Testis (tissue), 2 donors: ENCODE measurements around the gene NPHP4.

ENCODE experiments used
- POLR2A ChIP-seq: fragments of 450-650 bp; IDR thresholded peaks from one replicate; pipeline ENCODE4 v1.6.1; 2017; ENCODE audit warnings: antibody characterized with exemption, mild to moderate bottlenecking, moderate library complexity
- TF ChIP-seq, protein P1 (sequence below), 3 experiments: fragments of 450-650 bp in 2 of 3; fragments of 200-600 bp in 1 of 3; sonication (generic) in 1 of 3; IDR thresholded peaks; one replicate each; pipeline ENCODE4 v1.5.1; 2016 to 2019; ENCODE audit warnings: antibody characterized with exemption in 3 of 3, mild to moderate bottlenecking in 2 of 3, moderate library complexity in 1 of 3

DNA sequence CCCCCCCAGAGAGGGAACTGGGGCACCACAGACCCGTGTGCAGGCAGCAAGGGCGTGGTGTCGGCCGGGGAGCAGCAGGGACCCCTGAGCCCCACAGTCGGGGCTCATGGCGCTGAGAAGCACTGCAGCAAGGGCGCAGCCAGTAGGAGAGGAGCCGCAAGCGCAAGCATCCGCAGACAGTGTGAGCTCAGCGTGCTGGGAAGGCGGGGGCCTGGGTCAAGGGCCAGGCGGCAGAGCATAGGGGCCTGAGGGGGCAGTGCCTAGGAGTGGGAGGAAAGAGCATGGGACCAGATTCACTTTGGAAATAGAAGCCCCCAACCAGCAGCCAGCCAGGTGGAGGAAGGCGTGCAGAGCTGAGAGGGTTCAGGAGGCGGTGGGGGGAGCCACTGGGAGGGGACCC lies 46.8 kb upstream of the NPHP4 start:
- TF ChIP-seq, protein P1, sequence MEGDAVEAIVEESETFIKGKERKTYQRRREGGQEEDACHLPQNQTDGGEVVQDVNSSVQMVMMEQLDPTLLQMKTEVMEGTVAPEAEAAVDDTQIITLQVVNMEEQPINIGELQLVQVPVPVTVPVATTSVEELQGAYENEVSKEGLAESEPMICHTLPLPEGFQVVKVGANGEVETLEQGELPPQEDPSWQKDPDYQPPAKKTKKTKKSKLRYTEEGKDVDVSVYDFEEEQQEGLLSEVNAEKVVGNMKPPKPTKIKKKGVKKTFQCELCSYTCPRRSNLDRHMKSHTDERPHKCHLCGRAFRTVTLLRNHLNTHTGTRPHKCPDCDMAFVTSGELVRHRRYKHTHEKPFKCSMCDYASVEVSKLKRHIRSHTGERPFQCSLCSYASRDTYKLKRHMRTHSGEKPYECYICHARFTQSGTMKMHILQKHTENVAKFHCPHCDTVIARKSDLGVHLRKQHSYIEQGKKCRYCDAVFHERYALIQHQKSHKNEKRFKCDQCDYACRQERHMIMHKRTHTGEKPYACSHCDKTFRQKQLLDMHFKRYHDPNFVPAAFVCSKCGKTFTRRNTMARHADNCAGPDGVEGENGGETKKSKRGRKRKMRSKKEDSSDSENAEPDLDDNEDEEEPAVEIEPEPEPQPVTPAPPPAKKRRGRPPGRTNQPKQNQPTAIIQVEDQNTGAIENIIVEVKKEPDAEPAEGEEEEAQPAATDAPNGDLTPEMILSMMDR (IDR thresholded peaks at IDR 0.05): no peak
- TF ChIP-seq POLR2A: no peak
